Germinal center (tissue), 1 donor: ENCODE data around the gene SEMA4F.
"Not testable (repeated sequence)": the region's sequence is repeated elsewhere in the genome, so short reads cannot be mapped to it uniquely, and the experiment has no call there.

Experiments
- DNase-seq: peaks from one replicate; pipeline ENCODE4 v3.0.0; 2012; ENCODE audit warnings: mixed read lengths, low spot score

The SEMA4F gene

DNA sequence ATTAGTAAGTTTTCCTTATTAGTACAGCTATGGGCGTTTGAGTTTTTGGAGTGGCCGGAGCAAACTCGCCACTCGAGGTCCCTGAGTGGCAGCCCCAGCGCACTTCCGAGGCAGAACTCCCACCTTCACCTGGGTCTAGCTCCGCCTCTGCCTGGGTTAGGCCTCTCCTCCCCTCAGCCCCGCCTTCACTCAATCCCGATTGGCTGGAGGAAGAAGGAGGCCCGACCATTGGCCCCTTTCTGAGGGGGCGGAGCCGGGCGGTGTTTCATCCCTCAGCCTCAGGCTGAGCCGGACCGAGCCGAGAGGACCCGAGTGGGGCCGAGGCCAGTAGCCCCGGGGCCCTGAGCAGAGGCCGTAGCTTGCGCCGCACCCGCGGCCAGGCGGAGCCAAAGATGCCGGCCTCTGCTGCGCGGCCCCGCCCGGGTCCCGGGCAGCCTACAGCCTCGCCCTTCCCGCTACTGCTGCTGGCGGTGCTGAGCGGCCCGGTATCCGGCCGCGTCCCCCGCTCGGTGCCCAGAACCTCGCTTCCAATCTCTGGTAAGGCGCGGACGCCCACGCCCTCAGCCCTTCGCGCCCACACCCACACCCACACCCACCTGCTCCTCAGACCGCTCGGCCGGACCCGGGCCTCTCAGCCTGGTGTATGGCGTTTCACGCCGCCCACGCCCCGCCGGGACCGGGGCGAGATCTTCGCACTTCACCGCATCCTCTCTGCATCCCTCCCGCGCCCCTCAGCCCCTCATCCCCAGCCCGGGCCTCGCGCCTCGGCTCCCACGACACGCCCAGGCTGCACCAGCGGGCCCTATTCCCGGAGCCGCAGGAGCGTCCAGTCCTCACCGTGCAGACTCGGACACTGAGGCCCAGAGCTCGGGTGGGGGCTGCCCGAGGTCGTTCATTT, at the start of gene SEMA4F:
Gene SEMA4F, plus strand, starts transcription at position 263 of the 898 bp plus-strand sequence. Its CDS starts 130 bp downstream, at position 393.
- DNase-seq: peak; percentile 98

DNA sequence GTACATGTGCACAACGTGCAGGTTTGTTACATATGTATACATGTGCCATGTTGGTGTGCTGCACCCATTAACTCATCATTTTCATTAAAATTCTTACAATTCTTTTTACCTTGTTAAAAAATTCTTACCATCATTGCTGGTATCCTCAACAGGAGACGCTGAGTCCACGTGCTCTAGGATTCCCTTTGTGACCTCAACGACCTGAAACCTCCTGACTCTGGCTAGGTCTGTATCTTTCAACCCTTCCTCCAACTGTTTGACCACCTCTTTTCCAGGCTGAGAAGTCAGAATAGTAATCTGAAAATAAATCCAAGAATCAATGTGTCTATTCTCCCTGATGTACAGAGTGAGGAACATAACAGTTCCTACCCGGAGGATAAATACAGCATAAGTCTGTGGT, 47.1 kb upstream of the SEMA4F start:
- no peak for DNase-seq

DNA sequence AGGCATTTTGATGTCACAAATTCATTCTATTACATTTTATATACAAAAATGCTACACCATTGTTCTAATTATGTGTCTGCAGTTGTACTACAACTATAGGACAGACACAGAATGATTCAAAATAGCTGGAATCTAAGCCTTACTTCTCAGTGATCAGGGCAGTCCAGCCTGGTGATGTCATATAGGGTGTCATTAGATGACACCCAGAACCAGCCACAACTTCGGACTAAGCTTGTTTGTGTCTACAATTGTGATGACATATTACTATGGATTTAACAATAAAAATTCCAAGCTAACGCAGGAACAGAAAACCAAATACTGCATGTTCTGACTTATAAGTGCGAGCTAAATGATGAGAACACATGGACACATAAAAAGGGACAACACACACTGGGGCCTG, 36.9 kb upstream of the SEMA4F start:
- no peak for DNase-seq

DNA sequence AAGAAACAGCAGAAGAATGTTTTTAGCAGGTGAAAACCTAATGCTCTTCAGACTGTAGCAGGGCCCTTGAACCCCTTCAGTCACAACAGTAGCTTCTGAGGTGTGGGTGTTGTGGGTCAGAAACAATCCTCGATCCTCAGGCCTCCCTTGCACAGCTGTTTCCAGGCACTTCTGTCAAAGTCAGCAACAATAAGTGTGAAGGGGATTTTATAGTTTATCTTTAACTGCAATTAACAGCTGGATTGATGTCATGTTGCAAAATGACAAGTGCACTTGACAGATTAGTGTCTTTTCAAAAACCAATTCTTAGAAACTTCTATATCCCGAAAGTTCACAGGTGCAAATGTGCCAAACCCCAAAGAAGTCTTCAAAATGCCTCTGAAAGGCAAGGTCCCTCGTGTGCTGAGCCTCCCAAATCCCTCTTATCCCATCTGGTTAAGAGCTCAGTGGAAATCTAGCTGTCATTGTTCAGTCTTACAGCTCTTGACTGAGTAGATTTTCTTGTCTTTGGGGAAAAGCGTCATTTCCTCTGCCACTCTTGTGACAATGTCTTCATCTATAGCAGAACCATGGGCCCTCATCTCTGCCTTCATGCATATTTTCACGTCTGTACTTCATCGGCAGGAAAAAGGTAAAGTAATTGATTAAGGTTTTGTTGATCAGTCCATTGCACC, 35.5 kb upstream of the SEMA4F start:
- DNase-seq: no peak

- DNase-seq: no peak
Measured at GRCh38 chr2:74619651-74620297, 34.3 kb upstream of the SEMA4F start.

GRCh38 chr2:74620671-74621070, 33.4 kb upstream of the SEMA4F start:
- DNase-seq: no peak

DNA sequence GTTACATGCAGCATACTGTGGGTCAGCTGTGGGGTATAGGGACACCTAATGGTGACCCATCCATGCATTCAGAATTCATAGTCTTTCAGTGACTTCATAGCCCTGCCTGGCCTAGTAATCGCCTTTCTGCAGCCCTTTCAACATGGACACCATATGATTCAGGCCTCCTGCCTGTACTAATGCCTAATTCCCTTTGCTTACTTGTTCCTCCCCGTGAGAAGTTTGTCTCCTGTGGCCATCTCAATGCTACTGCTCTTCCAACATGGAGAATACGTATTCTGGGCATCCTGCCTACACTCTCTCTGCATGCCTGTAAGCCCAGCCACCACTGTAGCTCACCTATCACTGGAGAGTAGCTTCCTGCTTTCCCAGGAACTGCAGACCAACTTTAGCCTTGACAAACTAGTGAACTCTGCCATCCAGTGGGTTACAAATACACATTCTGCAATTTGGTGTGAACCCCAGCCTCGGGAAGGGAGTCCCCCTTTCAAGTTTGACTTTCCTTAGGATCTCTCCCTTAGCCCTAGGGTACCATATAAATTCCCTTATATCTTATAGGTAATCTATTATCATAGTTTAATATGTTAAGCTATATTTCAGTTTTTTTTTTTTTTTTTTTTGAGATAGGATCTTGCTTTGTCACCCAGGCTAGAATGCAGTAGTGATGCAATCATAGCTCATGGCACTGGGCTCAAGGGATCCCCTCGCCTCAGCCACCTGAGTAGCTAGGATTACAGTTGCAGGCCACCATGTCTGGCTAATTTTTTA, 28.2 kb upstream of the SEMA4F start:
- no peak for DNase-seq

- DNase-seq: no peak
Measured at GRCh38 chr2:74628538-74629105, 25.4 kb upstream of the SEMA4F start.

DNA sequence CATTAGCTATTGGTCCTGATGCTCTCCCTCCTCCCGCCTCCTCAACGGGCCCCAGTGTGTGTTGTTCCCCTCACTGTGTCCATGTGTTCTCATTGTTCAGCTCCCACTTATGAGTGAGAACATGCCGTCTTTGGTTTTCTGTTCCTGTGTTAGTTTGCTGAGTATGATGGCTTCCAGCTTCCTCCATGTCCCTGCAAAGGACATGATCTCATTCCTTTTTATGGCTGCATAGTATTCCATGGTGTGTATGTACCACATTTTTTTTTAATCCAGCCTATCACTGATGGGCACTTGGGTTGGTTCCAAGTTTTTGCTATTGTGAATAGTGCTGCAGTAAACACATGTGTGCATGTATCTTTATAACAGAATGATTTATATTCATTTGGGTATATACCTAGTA, 23.6 kb upstream of the SEMA4F start:
- DNase-seq: not testable (repeated sequence)

GRCh38 chr2:74632209-74632938, 21.7 kb upstream of the SEMA4F start:
- DNase-seq: no peak

GRCh38 chr2:74632939-74633312, 21.1 kb upstream of the SEMA4F start:
- DNase-seq: no peak

- no peak for DNase-seq
Measured at GRCh38 chr2:74639550-74639949, 14.5 kb upstream of the SEMA4F start.

DNA sequence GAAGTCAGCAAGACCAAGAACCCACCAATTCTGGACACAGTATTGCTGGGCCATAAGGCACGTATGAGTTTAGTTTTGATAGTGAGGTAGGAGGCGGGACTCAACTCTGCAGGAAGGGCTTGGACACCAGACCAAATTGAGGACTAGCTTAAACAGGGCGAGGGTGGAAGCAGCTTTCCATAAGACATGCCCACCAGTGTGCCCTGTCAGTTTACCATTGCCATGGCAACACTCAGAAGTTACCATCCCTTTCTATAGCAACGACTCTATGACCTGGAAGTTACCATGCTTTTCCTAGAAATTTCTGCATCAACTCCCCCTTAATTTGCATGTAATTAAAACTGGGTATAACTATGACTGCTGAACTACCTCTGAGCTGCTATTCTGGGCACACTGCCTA, 8.7 kb upstream of the SEMA4F start:
- no peak for DNase-seq

DNA sequence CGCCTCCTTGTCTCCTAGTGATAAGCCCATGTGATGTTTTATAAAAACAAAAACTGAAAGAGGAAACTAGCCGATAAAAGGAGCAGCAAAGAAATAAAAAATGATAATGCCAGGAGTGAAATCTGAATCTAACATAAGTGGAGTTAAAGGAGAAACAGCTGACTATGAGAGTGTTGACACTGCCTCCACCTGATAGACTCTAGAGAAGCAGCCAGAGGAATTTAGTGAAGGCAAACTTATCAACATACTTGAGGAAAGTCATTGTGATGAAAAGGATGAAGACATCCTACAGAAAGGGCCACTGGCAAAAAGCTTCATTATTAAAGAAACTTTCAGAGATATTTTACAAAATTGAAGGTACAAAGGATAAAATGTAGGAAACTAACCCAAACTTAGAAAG, 7.8 kb upstream of the SEMA4F start:
- DNase-seq: no peak

- no peak for DNase-seq
Measured at GRCh38 chr2:74646834-74647482, 7.1 kb upstream of the SEMA4F start.

DNA sequence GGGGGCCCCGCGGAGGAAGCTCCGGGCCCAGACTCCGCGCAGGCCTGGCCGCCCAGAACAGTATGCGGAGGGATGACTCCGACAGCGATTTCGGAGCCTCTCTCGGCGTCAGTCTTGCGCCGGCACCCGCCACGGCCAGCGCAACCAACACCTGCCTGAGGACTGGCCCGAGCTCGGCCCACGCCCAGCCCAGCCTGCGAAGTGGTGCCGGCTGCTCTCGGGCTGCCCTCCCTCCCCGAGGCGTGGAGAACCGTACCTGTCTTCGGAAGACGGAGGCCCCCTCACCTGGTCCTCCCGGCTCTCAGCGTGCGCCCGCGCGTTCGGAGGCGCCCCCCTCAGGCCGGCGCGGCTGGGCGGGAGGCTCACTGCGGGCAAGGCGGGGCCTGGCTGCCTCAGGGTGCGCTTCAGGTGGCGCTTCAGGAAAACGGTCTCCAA, 6.0 kb upstream of the SEMA4F start, which contains the start of gene M1AP:
Gene M1AP, minus strand, starts transcription at position 322 of the 435 bp plus-strand sequence. CDS start 8,055 bp downstream, outside the sequence.
- DNase-seq: peak; percentile 36

GRCh38 chr2:74653589-74653984, 460 bp upstream of the SEMA4F start:
- peak; percentile 13 for DNase-seq

DNA sequence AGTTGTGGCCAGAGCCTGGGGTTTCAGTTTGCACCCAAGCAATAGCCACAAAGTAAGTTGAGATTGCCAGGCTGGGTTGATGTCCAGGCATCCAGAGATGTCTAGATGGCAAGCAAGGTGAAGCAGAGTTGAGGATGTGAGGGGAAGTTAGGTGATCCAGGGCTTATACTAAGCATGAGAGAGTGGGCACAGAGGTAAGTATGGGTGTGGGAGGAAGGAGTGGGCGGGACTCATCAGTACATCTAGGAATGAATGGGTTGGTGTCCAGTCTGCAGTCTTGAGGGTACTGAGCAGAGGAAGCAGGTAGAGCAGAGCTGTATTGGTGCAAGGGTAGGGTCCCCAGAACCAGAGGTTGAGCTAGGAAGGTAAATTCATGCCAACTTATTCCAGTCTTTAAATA, 1.5 kb downstream of the SEMA4F start:
- no peak for DNase-seq

DNA sequence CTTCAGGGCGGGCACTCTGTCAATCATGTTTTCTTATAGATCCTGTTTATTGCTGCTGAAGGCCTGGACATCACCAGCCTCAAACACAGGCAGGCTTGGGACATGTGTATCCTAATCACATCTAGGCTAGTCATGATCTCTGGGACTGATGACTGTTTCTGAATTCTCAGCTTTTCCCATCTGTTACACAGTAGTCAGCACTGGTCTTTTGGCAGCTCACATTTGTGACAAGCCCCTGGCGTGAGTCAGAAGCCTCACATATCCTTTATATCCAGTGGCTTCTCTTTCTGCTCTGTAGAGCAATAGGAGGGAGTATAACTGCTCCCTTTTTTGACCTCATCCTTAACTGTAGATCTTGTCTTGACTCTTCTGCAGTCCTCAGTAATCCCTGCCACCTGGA, 4.5 kb downstream of the SEMA4F start:
- no peak for DNase-seq

DNA sequence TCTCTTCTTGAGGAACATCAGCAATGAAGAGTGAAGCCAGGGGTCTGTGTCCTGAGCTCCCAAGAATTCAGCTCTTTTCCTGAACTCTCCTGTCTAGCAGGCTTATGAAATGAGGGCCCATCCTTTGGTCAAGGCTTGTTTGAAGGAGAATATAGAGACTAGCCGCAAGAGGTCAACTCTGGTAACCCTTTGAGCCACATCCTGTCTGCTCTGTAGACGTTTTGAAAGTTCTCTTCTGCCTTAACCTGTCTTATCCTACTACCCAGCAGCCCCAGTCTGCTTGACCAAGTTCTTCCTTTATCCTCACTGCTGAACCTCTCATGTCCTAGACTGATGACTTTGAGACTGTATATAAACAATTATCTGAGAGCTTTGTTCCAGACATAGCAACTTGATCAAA, 5.4 kb downstream of the SEMA4F start:
- DNase-seq: no peak
